Muscle of back (tissue), 11 donors: Measurements from ENCODE around the gene COPZ1. TPM values are rescaled to one million over a fixed set of nuclear protein-coding genes. Genes with fewer than 3 reads are reported as not detected.
"Not testable (repeated sequence)": the region's sequence is repeated elsewhere in the genome, so short reads cannot be mapped to it uniquely, and the experiment has no call there.

ENCODE experiments used
- DNase-seq, 3 donors: peaks; one replicate each; pipeline versions ENCODE4 v3.0.0 to v3.0.0-alpha.2; 2013
- polyA plus RNA-seq, 10 donors: library from polyadenylated mRNA; unstranded; fragments of 120-200 nt; gene quantifications; one replicate each; pipeline ENCODE4 v1.2.1, GENCODE V29; 2013; ENCODE audit not compliant: insufficient read length in 10 of 10

COPZ1 gene
- polyA plus RNA-seq, 10 donors, result 122 to 155 (median 138) TPM

DNA sequence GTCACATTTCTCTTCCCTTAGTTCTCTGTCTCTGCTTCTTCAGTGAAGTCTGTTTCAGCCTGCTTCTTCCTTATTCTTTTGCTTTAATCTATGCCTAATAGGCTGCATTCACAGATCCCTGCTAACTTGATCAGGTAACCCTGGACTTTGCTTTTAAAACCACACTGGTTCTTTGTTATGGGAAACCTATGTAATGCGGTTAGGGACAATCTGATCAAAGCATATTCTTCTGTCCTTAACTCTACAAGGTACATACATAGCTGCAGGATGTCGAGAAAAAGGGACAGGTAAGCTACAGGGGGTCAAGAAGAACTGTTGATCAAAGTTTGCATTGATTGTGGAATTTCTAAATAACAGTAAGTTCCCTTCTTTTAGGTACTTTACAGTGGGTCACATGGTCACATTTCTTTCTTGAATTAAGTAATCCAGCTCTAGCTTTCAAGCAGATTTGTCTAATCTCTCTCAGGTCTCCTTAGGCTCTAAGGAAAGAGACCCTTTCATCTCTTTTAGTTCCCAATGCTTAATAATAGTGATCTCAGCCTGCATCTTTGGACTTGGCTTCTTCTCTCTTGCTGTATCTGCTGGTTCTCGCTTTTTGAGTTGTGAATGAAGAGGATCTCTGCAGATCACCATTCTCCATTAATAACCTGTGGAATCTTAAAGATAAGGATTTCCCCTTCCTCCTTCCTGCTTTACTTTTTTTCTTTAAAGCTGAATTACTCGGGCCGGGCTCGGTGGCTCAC lies 3.8 kb downstream of the COPZ1 start:
- no peak for DNase-seq

GRCh38 chr12:54329759-54330158 lies 4.8 kb downstream of the COPZ1 start:
- no peak for DNase-seq

- no peak for DNase-seq
Observed at GRCh38 chr12:54330442-54330841, 5.5 kb downstream of the COPZ1 start.

- DNase-seq, result no peak
Observed at GRCh38 chr12:54331461-54331860, 6.5 kb downstream of the COPZ1 start.

DNA sequence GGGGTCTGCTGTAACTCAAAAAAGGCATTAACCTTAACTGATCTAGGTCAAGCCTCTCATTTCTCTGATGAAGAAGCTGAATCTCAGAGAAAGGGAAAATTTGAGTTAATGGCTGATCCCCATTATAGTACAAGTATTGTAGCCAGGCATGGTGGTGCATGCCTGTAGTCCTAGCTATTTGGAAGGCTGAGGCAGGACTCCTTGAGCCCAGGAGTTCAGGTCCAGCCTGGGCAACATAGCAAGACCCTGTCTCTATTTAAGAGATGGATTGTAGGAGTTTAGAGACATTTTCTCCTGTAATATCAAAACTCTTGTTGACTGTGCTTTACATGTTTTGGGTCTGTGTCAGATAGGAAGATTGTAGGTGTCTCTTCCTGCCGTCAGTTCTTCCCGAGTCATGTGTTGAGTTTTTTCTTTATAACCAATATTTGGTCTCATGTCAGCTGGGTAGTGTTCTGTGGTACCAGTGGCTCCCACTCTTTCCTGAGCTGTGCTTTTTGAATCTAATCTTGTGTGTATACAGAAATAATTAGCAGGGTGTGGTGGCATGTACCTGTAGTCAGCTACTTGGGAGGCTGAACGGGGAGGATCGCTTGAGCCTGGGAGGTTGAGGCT lies 8.6 kb downstream of the COPZ1 start:
- DNase-seq, result no peak

- peak in 1 of 3 donors; percentile 63 for DNase-seq
Observed at GRCh38 chr12:54337280-54337842, 12.4 kb downstream of the COPZ1 start.

GRCh38 chr12:54337854-54338650 lies 13.1 kb downstream of the COPZ1 start:
- DNase-seq, result peak in 1 of 3 donors; percentile 29

GRCh38 chr12:54338698-54339296 lies 13.9 kb downstream of the COPZ1 start:
- peak in 1 of 3 donors; percentile 49 for DNase-seq

GRCh38 chr12:54340846-54341245 lies 15.9 kb downstream of the COPZ1 start:
- no peak for DNase-seq

DNA sequence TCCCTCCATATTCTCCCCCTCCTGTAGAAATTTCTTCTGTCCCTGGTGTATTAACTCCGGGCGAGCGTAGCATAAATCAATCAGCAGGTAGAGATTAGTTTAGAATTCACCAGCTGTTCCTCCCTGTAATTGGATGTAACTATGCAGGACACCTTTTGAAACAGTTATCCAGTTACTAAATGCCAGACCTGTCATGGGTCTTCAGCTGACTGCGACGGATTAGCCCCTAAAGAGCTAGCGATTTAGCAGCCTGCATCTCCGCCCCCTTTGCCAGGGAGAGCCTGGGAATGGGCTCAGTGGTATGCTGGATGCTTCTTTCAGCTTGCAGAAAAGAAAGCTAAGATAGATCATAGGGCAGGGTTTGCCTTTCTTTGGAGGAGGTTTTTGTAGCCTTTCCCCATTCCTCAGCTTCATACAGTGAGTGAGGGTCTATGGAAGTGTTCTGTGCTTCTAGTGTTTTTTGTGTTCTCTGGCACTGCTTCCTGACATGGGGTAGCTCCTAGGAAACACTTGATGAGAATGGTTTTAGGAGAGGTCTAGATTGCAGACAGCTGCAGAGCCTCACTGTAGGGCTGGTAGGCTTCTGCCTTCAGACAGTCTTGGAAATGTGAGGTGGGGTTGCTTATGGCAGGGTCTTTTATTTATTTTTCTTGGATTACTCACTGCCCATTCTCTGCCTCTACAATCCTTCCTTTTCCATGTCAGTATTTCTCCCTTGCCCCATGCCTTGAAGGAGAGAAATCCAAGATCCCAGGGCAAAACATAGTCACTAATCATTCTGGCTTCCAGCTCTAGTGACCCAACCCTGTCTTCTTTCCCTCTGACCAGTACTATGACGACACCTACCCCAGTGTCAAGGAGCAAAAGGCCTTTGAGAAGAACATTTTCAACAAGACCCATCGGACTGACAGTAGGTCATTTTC lies 16.7 kb downstream of the COPZ1 start:
- no peak for DNase-seq

DNA sequence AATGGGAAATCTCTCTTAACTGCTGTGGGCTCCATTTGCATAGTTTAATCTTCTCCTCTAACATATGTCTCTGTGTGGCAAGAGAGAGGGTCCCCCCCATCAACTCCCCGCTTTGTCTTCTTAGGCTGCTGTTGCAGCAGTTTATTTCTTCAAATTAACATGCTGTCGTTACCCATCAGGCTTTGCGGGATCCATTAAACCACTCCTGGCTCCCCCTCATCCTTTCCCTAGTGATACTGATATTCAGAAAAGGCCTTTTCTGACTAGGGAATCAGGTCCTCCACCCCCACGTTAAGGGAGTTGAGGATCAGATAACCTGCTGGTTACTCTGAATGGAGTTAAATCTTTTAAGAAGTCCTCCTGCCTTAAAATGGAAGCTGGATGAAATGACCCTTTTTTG lies 24.1 kb downstream of the COPZ1 start:
- DNase-seq, result no peak

GRCh38 chr12:54349679-54350078 lies 24.7 kb downstream of the COPZ1 start:
- DNase-seq, result no peak

GRCh38 chr12:54350743-54351142 lies 25.8 kb downstream of the COPZ1 start:
- no peak for DNase-seq

- DNase-seq, result peak in 1 of 3 donors; percentile 37
Observed at GRCh38 chr12:54351341-54351740, 26.4 kb downstream of the COPZ1 start.

DNA sequence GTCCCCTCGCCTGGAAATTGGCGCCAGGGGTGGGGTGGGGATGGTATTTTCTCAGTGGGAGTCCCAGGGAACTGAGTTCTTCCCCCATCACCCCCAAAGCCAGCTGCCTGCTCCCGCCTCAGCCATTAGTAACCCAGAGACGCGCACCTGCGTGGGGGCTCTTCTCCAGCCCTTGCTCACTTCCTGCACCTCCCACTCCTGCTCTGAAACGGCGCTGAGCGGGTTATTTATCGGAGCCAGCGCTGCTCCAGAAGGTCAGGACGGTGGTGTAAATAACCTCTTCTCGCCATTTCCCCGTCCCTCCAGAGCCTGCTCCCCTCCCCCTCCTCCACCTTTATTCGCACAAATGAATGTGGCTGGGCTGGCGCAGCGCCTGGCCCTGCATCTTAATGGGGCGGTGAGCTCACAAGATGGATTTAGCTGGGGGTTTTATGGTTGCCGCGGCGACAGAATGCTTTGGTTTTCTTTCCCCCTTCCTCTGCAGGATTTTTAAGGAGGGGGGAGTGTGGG lies 27.1 kb downstream of the COPZ1 start:
- peak; percentile 76 to 91 (median 83) for DNase-seq

- DNase-seq, result peak; percentile 65 to 88 (median 77)
Observed at GRCh38 chr12:54352891-54353874, 28.3 kb downstream of the COPZ1 start.

- not testable (repeated sequence) for DNase-seq
Observed at GRCh38 chr12:54354271-54354670, 29.3 kb downstream of the COPZ1 start.

- DNase-seq, result peak in 1 of 3 donors; percentile 49
Observed at GRCh38 chr12:54355104-54355815, 30.3 kb downstream of the COPZ1 start.
